B cell (primary cell): ENCODE measurements around the gene SLC12A3. TPM values are rescaled to one million over a fixed set of nuclear protein-coding genes. Genes with fewer than 3 reads are reported as not detected.

Experiments
- ATAC-seq: fragments of 200-7000 bp; cut with Tn5 transposase; one replicate; pipeline ENCODE4 v1.10.0; 2021; ENCODE audit warnings: low read depth, mild to moderate bottlenecking, moderate number of reproducible peaks, moderate library complexity
- CTCF ChIA-PET: fragments of 350-600 bp; sonication (Branson Sonifier 250); formaldehyde crosslinking; loops from one replicate; lab custom pipeline; 2021; ENCODE audit warnings: antibody characterized with exemption, inconsistent platforms; lab: Charles Lee
- POLR2A ChIA-PET: fragments of 350-600 bp; sonication (Branson Sonifier 250); formaldehyde crosslinking; loops from one replicate; lab custom pipeline; 2021; ENCODE audit warnings: antibody characterized with exemption; lab: Charles Lee
- DNase-seq: peaks from one replicate; pipeline ENCODE4 v3.0.0; 2013
- H2AFZ ChIP-seq: 2 replicates; pipeline ENCODE4 v1.6.1; 2012; ENCODE audit warnings: mild to moderate bottlenecking, low read depth, low read length; ENCODE audit not compliant: insufficient read depth, poor library complexity, severe bottlenecking
- H3K27ac ChIP-seq, 2 donors: 1 replicate in 1 of 2; 2 replicates in 1 of 2; pipeline ENCODE4 v1.5.1; 2012 to 2013; ENCODE audit warnings: low read length in 2 of 2, mild to moderate bottlenecking in 2 of 2, moderate library complexity in 1 of 2
- H3K27me3 ChIP-seq, 4 experiments: fragments of 200-600 bp in 1 of 4; sonication (generic) in 1 of 4; replicated peaks in 1 of 4; 1 replicate in 2 of 4; 2 replicates in 2 of 4; pipeline versions ENCODE4 v1.6.1 to v1.7.0; 2013 to 2016; ENCODE audit warnings: low read length in 3 of 4, mild to moderate bottlenecking in 2 of 4, mixed read lengths in 1 of 4, moderate library complexity in 1 of 4; ENCODE audit not compliant: insufficient read depth in 4 of 4, control insufficient read depth in 3 of 4; ENCODE audit errors: control extremely low read depth in 1 of 4
- H3K36me3 ChIP-seq, 2 experiments: replicated peaks in 1 of 2; 1 replicate in 1 of 2; 2 replicates in 1 of 2; pipeline versions ENCODE4 v1.6.1 to v1.7.1; 2013; ENCODE audit warnings: low read length in 1 of 2; ENCODE audit not compliant: insufficient read depth in 2 of 2, control insufficient read depth in 1 of 2; ENCODE audit errors: control extremely low read depth in 1 of 2, extremely low read depth in 1 of 2
- H3K4me1 ChIP-seq, 2 donors: fragments of 200-600 bp in 1 of 2; sonication (generic) in 1 of 2; 1 replicate in 1 of 2; 2 replicates in 1 of 2; pipeline versions ENCODE4 v1.5.1 to v1.6.1; 2013 to 2017; ENCODE audit warnings: low read length in 2 of 2; ENCODE audit not compliant: control insufficient read depth in 2 of 2, insufficient read depth in 2 of 2
- H3K4me2 ChIP-seq: replicated peaks from 2 replicates; pipeline ENCODE3; 2012; ENCODE audit warnings: mild to moderate bottlenecking, low read depth, low read length; ENCODE audit not compliant: poor library complexity, severe bottlenecking
- H3K4me3 ChIP-seq, 5 experiments: fragments of 200-600 bp in 1 of 5; sonication (generic) in 1 of 5; 1 replicate in 3 of 5; 2 replicates in 2 of 5; pipeline versions ENCODE4 v1.5.1 to v1.7.0; 2011 to 2016; ENCODE audit warnings: low read length in 4 of 5, mild to moderate bottlenecking in 4 of 5, low read depth in 2 of 5, control low read depth in 1 of 5, moderate library complexity in 1 of 5; ENCODE audit not compliant: insufficient read depth in 1 of 5; ENCODE audit errors: control extremely low read depth in 1 of 5, extremely low read depth in 1 of 5
- H3K79me2 ChIP-seq: fragments of 200-600 bp; sonication (generic); one replicate; pipeline ENCODE4 v1.6.0; 2016; ENCODE audit warnings: low read length; ENCODE audit not compliant: control insufficient read depth, insufficient read depth
- H3K9ac ChIP-seq: fragments of 200-600 bp; sonication (generic); 2 replicates; pipeline ENCODE4 v1.6.1; 2017; ENCODE audit warnings: mild to moderate bottlenecking, low read length, moderate library complexity
- H3K9me3 ChIP-seq, 3 donors: one replicate each; pipeline versions ENCODE4 v1.6.1 to v1.7.1; 2013; ENCODE audit warnings: low read length in 2 of 3; ENCODE audit not compliant: control insufficient read depth in 2 of 3, insufficient read depth in 1 of 3; ENCODE audit errors: control extremely low read depth in 1 of 3
- H4K20me1 ChIP-seq: 2 replicates; pipeline ENCODE4 v1.6.0; 2012; ENCODE audit warnings: mild to moderate bottlenecking, low read length; ENCODE audit not compliant: insufficient read depth, control insufficient read depth, poor library complexity, severe bottlenecking
- H3K27ac Mint-ChIP-seq: one replicate; pipeline ENCODE4 v1.8.0; 2021; ENCODE audit warnings: mixed read lengths
- H3K27me3 Mint-ChIP-seq: one replicate; pipeline ENCODE4 v1.8.0; 2021; ENCODE audit warnings: mixed read lengths
- H3K4me1 Mint-ChIP-seq: one replicate; pipeline ENCODE4 v1.8.0; 2021; ENCODE audit warnings: mixed read lengths
- H3K4me3 Mint-ChIP-seq: one replicate; pipeline ENCODE4 v1.8.0; 2021; ENCODE audit warnings: mixed read lengths
- H3K9me3 Mint-ChIP-seq: one replicate; pipeline ENCODE4 v1.8.0; 2022; ENCODE audit warnings: mixed read lengths; ENCODE audit not compliant: insufficient read depth
- CTCF ChIP-seq: fragments of 200-600 bp; IDR thresholded peaks from one replicate; pipeline ENCODE4 v1.8.0; 2022; ENCODE audit warnings: antibody characterized with exemption, mild to moderate bottlenecking
- EZH2 ChIP-seq: IDR thresholded peaks from 2 replicates; pipeline ENCODE4 v1.6.1; 2012; ENCODE audit warnings: borderline replicate concordance, low read depth, mild to moderate bottlenecking, moderate library complexity, low read length; ENCODE audit not compliant: insufficient read depth, poor library complexity, severe bottlenecking
- WGBS: methylation state at CpG from one replicate; pipeline ENCODE4 v1.1.5; 2013; ENCODE audit warnings: missing lambda C conversion rate; ENCODE audit not compliant: insufficient coverage; 5-methylcytosine and 5-hydroxymethylcytosine counted together
- intact Hi-C: fragments of 100-400 bp; cut with micrococcal nuclease; formaldehyde crosslinking; loops from one replicate; pipeline ENCODE4 v1.10.0; 2022
- polyA plus RNA-seq: library from polyadenylated mRNA; depleted of rRNA; stranded (reverse); fragments of >200 nt; gene quantifications from 2 replicates; pipeline ENCODE4 v1.2.3, GENCODE V29; 2012
- total RNA-seq, 2 donors: library from RNA; stranded (reverse); fragments of 120-200 nt in 1 of 2; gene quantifications; 1 replicate in 1 of 2; 2 replicates in 1 of 2; pipeline versions ENCODE4 v1.2.3 to v1.2.4, GENCODE V29; 2013 to 2022

Gene SLC12A3
- total and polyA plus RNA-seq, 2 donors (not counting 1 experiment from before 2014, with no cell fraction given) = 1.3 to 4.9 TPM

- Histone ChIP-seq H3K4me2 (no peak overlapping the region), H3K4me3 (no peak overlapping the region), H4K20me1 (no peaks in the 10 kb centered on the region), H3K4me1 (peaks cover 6 to 18% of the 10 kb centered on the region in 2 donors), H3K36me3 (no peaks in the 10 kb centered on the region), H3K9ac (no peak overlapping the region), H3K9me3 (no peaks in the 10 kb centered on the region), H2AFZ (no peak overlapping the region), H3K79me2 (no peaks in the 10 kb centered on the region), H3K27me3 (no peaks in the 10 kb centered on the region), H3K27ac (no peak overlapping the region)
- Mint-ChIP-seq H3K9me3 (no peaks in the 10 kb centered on the region), H3K27me3 (no peaks in the 10 kb centered on the region), H3K4me1 (peaks cover 18% of the 10 kb centered on the region), H3K4me3 (no peak overlapping the region), H3K27ac (peak overlapping the region; percentile 50)
- 93% methylated on average over 4 of the region's 9 CpGs for WGBS
- CTCF ChIA-PET = interaction anchor here (1.0 kb wide), 1 partner anchor 11 kb away, joined by 3 read pairs; no protein-coding TSS in a partner anchor
- ATAC-seq (no peak), DNase-seq (no peak)
- intact Hi-C loops = no loop called here
- TF ChIP-seq CTCF (no peak), EZH2 (no peak)
- POLR2A ChIA-PET = no interaction called here
These were observed 20.6 kb downstream of the SLC12A3 start for GRCh38 chr16:56885446-56886162.

- H3K9me3 ChIP-seq = no peaks in the 10 kb centered on the region
- ChIA-PET CTCF (no interaction called here), POLR2A (no interaction called here)
- no peak for DNase-seq
- intact Hi-C loops = no loop called here
- Mint-ChIP-seq H3K27me3 (no peaks in the 10 kb centered on the region), H3K27ac (no peak overlapping the region), H3K4me1 (peaks cover 18% of the 10 kb centered on the region), H3K9me3 (no peaks in the 10 kb centered on the region), H3K4me3 (no peak overlapping the region)
- no peak overlapping the region for H3K4me2 ChIP-seq
- H3K79me2 ChIP-seq = no peaks in the 10 kb centered on the region
- no peak overlapping the region for H2AFZ ChIP-seq
- H3K27me3 ChIP-seq = no peaks in the 10 kb centered on the region
- H3K4me1 ChIP-seq = peaks cover 6 to 18% of the 10 kb centered on the region in 2 donors
- no peaks in the 10 kb centered on the region for H4K20me1 ChIP-seq
- ATAC-seq = no peak
- H3K36me3 ChIP-seq = no peaks in the 10 kb centered on the region
- no peak overlapping the region for H3K9ac ChIP-seq
- TF ChIP-seq EZH2 = no peak
- no peak for TF ChIP-seq CTCF
- no peak overlapping the region for H3K4me3 ChIP-seq
- WGBS = 92% methylated on average over 11 of the region's 12 CpGs
- no peak overlapping the region for H3K27ac ChIP-seq
These were observed 21.3 kb downstream of the SLC12A3 start for GRCh38 chr16:56886296-56886695.
